Measurements from ENCODE around the gene SOX13. TPM values are rescaled to one million over a fixed set of nuclear protein-coding genes. Genes with fewer than 3 reads are reported as not detected.

The SOX13 gene
- total RNA-seq, 1 donor from 2014 or later, result 28.6 TPM

DNA sequence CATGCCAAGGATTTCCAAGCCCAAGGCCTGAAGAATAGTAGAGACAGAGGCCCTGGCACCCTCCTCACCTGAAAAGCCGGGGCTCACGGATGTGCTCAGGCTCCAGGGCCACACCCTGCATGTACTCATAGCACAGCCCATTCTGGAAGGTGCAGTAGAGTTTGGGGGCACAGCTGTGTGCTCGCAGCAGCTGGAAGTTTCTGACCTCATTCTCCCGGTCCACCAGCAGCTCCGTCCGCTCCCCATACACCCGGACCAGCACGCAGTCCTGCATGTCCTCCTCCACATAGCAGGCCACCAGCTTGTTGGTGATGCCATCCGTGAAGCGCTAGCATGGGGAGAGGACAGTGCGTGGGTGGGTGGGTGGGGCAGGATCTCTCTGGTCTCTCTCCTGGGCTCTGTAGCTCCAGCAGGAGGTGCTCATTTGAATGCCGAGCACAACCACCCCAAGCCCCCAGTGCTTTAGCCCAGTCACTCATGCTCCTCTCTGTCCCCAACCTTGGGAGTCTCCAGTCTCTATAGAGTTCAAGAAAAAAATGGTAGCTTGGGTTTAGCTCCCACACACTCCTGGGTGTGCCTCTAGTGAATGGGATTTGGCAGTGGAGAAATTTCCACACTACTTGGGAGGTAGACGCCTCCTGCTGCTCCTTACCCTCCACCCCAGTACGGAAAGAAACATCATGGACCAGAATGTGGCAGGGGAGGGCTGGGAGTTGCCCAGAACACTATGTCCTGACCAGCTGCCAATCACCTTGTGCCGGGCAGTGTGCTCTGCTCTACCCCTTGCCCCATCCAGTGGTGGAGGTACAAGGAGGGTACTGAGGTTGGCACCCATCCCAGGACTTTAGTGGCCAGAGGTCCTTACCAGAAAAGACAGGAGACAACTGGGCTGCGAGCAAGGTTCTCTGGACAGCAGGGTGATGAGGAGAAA lies 77.0 kb downstream of the SOX13 start:
- peaks cover 26% of the 10 kb centered on the region for H3K27me3 Mint-ChIP-seq (ENCODE audit: insufficient read depth, low read depth)
- no peak overlapping the region for H2AFZ ChIP-seq (replicated peaks)
- no peaks in the 10 kb centered on the region for H3K9me3 ChIP-seq (ENCODE audit: low read depth)
- H3K36me3 ChIP-seq, result no peaks in the 10 kb centered on the region
- no peak overlapping the region for H3K9ac ChIP-seq
- no peak overlapping the region for H3K27ac ChIP-seq
- DNase-seq (ENCODE audit: low spot score), result no peak
- no peaks in the 10 kb centered on the region for H3K36me3 Mint-ChIP-seq
- peaks cover 30% of the 10 kb centered on the region for H3K4me1 Mint-ChIP-seq
- H3K4me1 ChIP-seq, result peaks cover 14% of the 10 kb centered on the region
- H3K4me3 ChIP-seq, result no peak overlapping the region
- H3K4me3 Mint-ChIP-seq, result peak overlapping the region; percentile 77
- peaks cover 6% of the 10 kb centered on the region for H4K20me1 ChIP-seq (ENCODE audit: low read depth)
- no peaks in the 10 kb centered on the region for H3K9me3 Mint-ChIP-seq
- H3F3A ChIP-seq (ENCODE audit: low read depth), result peaks cover 15% of the 10 kb centered on the region
- TF ChIP-seq EZH2phosphoT487 (IDR thresholded peaks at IDR 0.05) (no peak), EZH2 (IDR thresholded peaks at IDR 0.05) (no peak)
- TF ChIP-seq, protein P1, sequence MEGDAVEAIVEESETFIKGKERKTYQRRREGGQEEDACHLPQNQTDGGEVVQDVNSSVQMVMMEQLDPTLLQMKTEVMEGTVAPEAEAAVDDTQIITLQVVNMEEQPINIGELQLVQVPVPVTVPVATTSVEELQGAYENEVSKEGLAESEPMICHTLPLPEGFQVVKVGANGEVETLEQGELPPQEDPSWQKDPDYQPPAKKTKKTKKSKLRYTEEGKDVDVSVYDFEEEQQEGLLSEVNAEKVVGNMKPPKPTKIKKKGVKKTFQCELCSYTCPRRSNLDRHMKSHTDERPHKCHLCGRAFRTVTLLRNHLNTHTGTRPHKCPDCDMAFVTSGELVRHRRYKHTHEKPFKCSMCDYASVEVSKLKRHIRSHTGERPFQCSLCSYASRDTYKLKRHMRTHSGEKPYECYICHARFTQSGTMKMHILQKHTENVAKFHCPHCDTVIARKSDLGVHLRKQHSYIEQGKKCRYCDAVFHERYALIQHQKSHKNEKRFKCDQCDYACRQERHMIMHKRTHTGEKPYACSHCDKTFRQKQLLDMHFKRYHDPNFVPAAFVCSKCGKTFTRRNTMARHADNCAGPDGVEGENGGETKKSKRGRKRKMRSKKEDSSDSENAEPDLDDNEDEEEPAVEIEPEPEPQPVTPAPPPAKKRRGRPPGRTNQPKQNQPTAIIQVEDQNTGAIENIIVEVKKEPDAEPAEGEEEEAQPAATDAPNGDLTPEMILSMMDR (IDR thresholded peaks at IDR 0.05), result no peak
- H3K27ac Mint-ChIP-seq, result no peak overlapping the region
- H3K79me2 ChIP-seq (ENCODE audit: low read depth), result no peaks in the 10 kb centered on the region
- no peak overlapping the region for H3K4me2 ChIP-seq
- peaks cover 45% of the 10 kb centered on the region for H3K27me3 ChIP-seq

DNA sequence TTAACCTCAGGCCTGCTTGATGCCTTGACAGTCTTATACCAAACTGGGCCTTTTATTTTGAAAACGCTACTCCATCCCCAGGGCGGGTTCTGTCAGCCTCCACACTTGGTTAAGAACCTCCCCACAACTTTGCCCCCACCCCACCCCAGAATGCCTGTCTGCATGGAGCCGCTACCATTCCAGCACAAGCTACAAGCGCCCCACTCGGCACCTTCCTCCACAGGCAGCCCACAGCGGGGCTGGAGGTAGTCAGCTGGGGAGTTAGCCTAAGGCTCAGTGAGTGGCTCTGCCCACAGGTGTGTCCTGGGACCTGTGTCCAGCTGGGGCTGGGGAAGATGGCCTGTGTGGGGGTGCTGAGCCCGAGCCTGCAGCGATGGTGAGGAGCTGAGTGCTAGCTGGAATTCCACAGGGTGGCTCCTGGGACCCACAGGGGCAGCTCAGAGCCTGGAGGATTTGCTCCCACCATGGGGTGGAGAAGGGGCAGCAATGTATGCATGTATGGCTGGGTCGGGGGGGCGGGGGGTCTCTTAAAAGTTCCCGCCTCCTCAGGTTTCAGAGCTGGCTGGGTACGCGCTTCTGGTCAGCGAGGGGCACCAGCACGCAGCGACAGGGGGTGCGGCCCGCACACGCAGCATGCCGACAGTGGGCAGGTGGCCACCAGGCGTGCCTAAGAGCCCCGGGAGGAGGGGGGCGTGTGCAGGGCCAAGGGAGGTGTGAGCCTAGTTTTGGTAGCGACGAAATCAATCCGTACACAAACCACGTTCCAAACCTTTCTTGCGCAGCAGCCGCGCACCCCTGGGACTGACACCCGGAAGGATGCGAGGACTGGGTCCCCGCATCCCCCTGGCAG lies 78.0 kb downstream of the SOX13 start:
- H3K9ac ChIP-seq, result no peak overlapping the region
- peak; percentile 61 for DNase-seq (ENCODE audit: low spot score)
- peak overlapping the region; percentile 86 for H3K4me3 ChIP-seq
- Mint-ChIP-seq H3K4me1 (peaks cover 30% of the 10 kb centered on the region), H3K36me3 (no peaks in the 10 kb centered on the region), H3K4me3 (peak overlapping the region; percentile 77), H3K27ac (no peak overlapping the region), H3K27me3 (ENCODE audit: insufficient read depth, low read depth) (peaks cover 28% of the 10 kb centered on the region), H3K9me3 (no peaks in the 10 kb centered on the region)
- no peaks in the 10 kb centered on the region for H3K9me3 ChIP-seq (ENCODE audit: low read depth)
- no peaks in the 10 kb centered on the region for H3K36me3 ChIP-seq
- peak overlapping the region; percentile 90 for H3K4me2 ChIP-seq
- peaks cover 14% of the 10 kb centered on the region for H3K4me1 ChIP-seq
- peaks cover 15% of the 10 kb centered on the region for H3F3A ChIP-seq (ENCODE audit: low read depth)
- peaks cover 6% of the 10 kb centered on the region for H4K20me1 ChIP-seq (ENCODE audit: low read depth)
- peak overlapping the region; percentile 98 for H2AFZ ChIP-seq (replicated peaks)
- H3K27me3 ChIP-seq, result peaks cover 45% of the 10 kb centered on the region
- no peak overlapping the region for H3K27ac ChIP-seq
- TF ChIP-seq EZH2phosphoT487 (IDR thresholded peaks at IDR 0.05) (no peak), EZH2 (IDR thresholded peaks at IDR 0.05) (peak; percentile 1)
- TF ChIP-seq, protein P1 (IDR thresholded peaks at IDR 0.05), result peak; percentile 7
- H3K79me2 ChIP-seq (ENCODE audit: low read depth), result no peaks in the 10 kb centered on the region

DNA sequence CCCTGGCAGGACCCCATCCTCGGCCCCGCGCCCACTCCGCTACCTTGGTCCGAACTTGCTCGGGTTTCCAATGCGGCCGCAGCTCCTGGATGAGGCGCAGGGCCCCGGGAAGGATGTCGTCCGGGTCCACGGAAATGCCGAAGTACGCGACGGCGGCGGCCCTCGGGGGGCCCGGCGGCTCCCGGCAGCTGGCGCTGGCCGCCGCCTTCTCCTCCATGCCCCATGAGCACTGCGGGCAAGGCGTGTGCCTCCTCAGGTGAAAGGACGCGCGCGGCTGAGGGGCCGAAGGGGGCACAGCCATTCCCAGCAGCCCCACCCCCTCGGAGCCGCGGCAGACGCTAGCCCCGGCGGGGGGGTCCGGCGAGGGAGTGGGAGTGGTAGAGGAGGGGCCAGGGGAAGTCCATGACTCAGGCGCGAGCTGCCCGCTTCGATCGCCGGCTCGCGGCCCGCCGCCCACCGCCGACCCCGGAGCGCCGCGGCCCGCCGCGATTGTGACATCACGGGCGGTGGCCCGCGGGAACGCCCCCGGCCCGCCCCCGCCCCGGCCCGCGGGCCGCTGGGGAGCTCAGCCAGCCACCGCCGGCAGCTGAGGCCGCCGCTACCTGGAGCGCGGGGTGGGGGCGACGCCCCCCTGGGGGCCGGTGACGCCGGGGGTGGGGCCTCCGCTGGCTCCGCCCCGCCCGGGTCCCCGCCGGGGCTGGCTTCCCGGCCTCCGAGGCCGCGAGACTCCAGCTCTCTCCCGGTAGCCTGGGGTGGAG lies 78.8 kb downstream of the SOX13 start, which contains the start of gene ETNK2:
TSS of gene ETNK2 (minus strand) at position 493 of the 758 bp plus-strand sequence. CDS start at position 301, 192 bp downstream.
- Mint-ChIP-seq H3K36me3 (no peaks in the 10 kb centered on the region), H3K9me3 (no peaks in the 10 kb centered on the region), H3K27me3 (ENCODE audit: insufficient read depth, low read depth) (peaks cover 30% of the 10 kb centered on the region), H3K4me1 (peaks cover 27% of the 10 kb centered on the region), H3K4me3 (peak within 1 kb of the TSS; percentile 85), H3K27ac (no peak within 1 kb of the TSS)
- Histone ChIP-seq H3K9ac (peak within 1 kb of the TSS; percentile 61), H3F3A (ENCODE audit: low read depth) (peaks cover 15% of the 10 kb centered on the region), H3K9me3 (ENCODE audit: low read depth) (no peaks in the 10 kb centered on the region), H3K36me3 (no peaks in the 10 kb centered on the region), H3K79me2 (ENCODE audit: low read depth) (no peaks in the 10 kb centered on the region), H3K27ac (no peak within 1 kb of the TSS), H4K20me1 (ENCODE audit: low read depth) (peaks cover 6% of the 10 kb centered on the region), H3K4me1 (peaks cover 14% of the 10 kb centered on the region), H3K4me3 (peak within 1 kb of the TSS; percentile 86), H3K4me2 (peak within 1 kb of the TSS; percentile 90), H2AFZ (replicated peaks) (peak within 1 kb of the TSS; percentile 98), H3K27me3 (peaks cover 45% of the 10 kb centered on the region)
- DNase-seq (ENCODE audit: low spot score), result peak; percentile 84
- TF ChIP-seq EZH2 (IDR thresholded peaks at IDR 0.05) (peak; percentile 42), EZH2phosphoT487 (IDR thresholded peaks at IDR 0.05) (no peak)

Data from neural progenitor cell (in vitro differentiated cells).